GM21381 (cell line): ENCODE results near the gene TMEM52B.

Source experiments
- ATAC-seq: cut with Tn5 transposase; IDR thresholded peaks from one replicate; pipeline ENCODE4 v1.9.1; 2021; ENCODE audit warnings: mild to moderate bottlenecking, moderate library complexity; ENCODE audit not compliant: unreplicated experiment

TMEM52B gene

DNA sequence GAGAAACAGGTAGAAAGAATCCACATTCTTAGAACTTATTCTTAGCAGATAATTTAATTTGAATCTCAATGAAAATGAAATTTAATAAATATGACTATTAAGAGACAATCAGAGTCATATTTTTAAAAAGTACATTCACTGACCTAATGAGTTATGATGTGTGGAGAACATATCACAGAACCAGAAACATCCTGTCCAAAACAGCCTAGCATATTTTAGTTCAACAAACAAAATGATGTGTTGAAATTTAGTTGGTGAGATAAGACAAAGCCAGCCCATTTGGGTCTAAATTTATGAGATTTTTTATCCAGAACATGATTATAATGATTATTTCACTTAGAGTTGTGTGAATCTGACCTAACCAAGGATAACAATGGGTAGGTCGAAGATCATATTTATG is 59.7 kb downstream of the TMEM52B start:
- ATAC-seq, result no peak

DNA sequence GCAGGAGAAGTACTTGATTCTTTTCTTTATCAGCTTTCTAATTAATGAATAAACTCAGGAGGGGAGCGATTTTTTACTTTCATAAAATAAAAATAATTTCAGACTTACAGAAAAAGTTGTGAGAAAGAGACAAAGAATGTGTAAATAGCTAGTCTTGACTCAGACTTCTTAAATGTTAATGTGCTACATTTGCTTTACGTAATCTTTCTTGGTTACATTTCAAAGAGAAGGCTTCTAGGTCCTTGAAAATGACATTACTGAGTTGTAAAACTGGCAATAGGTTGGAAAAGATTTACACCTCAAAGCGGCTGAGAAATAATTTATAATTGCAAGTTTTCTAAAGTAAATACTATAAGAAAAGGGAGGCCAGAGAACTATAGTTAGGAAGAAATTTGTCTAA is 62.5 kb downstream of the TMEM52B start:
- ATAC-seq, result no peak
